ENCODE results near the gene SCYL1. TPM values are rescaled to one million over a fixed set of nuclear protein-coding genes. Genes with fewer than 3 reads are reported as not detected.
A peak's percentile ranks its signal among the peaks of the same experiment; 100 is the strongest.

The SCYL1 gene
- total RNA-seq, 1 donor from 2014 or later = 41.8 TPM

GRCh38 chr11:65532388-65533064 is 7.6 kb downstream of the SCYL1 start:
- no peak for DNase-seq (ENCODE audit: low read depth in 2 of 2)

DNA sequence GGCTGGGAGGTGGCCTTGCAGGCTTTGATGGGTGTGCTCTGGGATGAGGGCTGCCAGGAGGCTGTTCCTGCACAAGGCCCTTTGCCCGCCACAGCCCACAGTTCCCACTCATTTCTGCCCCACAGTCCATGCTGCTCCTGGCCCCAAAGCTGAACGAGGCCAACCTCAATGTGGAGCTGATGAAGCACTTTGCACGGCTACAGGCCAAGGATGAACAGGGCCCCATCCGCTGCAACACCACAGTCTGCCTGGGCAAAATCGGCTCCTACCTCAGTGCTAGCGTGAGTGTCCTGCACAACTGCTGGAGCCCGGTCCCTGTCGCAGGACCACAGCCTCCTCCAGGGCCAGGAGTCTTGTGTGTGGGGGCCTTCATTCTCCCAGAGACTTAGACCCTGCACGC is 10.2 kb downstream of the SCYL1 start:
- DNase-seq (ENCODE audit: low read depth in 2 of 2) = no peak

- DNase-seq (ENCODE audit: low read depth in 2 of 2) = no peak
These were observed 11.8 kb downstream of the SCYL1 start for GRCh38 chr11:65536412-65537295.

DNA sequence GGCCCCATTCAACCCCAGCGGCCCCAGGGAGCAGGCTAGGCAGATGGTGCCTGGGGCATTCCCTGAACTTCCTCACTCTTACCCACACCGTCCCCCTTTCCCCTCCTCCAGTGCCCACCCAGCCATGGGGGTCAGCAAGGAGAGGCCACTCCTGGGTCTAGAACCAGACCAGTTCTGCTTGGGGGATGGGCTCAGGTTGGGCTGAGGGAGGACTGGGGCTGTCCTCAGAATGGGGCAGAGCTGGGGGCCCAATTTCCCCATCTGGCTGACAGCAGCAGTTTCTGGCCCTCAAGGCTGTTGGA is 12.4 kb downstream of the SCYL1 start:
- no peak for DNase-seq (ENCODE audit: low read depth in 2 of 2)

- no peak for DNase-seq (ENCODE audit: low read depth in 2 of 2)
These were observed 12.8 kb downstream of the SCYL1 start for GRCh38 chr11:65537620-65538231.

DNA sequence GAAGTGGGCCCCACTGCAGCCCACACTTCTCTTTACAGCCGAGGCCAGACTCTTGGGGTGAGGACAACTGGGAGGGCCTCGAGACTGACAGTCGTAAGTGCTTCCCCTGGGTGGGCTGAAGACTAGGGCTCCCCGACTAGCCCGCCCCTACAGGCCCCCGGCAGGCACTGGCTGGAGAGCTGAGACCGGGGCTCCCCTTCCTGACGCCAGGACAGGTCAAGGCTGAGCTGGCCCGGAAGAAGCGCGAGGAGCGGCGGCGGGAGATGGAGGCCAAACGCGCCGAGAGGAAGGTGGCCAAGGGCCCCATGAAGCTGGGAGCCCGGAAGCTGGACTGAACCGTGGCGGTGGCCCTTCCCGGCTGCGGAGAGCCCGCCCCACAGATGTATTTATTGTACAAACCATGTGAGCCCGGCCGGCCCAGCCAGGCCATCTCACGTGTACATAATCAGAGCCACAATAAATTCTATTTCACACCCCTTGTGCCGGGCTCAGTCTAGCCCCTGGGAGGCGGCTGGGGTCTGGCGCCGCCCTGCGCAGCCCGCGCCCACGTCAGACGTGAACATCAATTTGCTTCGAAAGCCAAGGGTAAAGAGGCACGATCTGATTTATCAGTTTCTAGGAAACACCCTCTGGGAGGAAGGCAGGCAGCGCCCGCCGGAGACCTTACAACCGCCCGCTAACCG is 13.5 kb downstream of the SCYL1 start:
- no peak for DNase-seq (ENCODE audit: low read depth in 2 of 2)

GRCh38 chr11:65538915-65539743 is 14.2 kb downstream of the SCYL1 start:
- DNase-seq (ENCODE audit: low read depth in 2 of 2) = no peak

GRCh38 chr11:65539744-65540289 is 14.9 kb downstream of the SCYL1 start:
- DNase-seq (ENCODE audit: low read depth in 2 of 2) = peak in 1 of 2 donors; percentile 16

GRCh38 chr11:65540290-65541092 is 15.6 kb downstream of the SCYL1 start:
- DNase-seq (ENCODE audit: low read depth in 2 of 2) = peak; percentile 62 to 89

DNA sequence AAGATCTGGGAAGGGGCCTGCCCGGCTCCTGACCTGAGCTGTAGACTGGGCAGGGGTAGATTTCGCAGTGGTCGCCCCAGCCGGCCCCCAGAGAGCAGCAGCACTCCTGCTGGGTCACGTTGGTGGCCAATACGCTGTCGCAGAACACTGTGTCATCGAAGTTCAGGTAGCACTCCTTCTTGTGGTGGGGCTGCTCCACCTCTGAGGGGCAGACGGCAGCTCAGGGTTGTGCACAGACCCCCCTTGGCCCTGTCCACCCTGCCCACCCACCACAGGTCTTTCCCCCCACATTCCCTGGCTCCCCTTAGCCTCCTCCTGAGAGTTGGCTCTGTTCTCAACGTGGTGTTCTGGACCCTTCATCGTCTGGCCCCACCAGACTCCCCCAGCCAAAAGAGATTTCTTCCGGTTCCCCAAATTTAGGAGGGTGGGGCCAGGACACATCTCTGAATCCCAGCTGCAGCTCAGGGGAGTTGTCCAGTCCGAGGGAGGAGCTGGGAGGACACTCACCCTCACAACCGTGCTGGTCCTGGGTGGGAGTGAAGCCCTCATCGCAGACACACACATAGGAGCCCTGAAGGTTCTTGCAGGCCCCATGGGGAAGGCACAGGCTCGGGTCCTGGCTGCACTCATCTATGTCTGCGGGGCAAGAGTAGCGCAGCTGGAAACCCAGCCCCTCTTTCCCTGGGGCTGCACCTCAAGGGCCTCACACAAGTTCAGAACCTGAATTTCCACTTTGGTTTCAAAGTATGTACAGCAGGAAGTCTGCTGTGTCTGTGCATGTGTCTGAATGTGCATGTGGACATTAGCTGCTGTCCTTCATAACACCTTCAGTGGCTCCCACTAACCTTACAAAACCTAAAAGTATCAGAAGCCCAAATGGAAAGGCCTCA is 16.5 kb downstream of the SCYL1 start:
- DNase-seq (ENCODE audit: low read depth in 2 of 2) = no peak

DNA sequence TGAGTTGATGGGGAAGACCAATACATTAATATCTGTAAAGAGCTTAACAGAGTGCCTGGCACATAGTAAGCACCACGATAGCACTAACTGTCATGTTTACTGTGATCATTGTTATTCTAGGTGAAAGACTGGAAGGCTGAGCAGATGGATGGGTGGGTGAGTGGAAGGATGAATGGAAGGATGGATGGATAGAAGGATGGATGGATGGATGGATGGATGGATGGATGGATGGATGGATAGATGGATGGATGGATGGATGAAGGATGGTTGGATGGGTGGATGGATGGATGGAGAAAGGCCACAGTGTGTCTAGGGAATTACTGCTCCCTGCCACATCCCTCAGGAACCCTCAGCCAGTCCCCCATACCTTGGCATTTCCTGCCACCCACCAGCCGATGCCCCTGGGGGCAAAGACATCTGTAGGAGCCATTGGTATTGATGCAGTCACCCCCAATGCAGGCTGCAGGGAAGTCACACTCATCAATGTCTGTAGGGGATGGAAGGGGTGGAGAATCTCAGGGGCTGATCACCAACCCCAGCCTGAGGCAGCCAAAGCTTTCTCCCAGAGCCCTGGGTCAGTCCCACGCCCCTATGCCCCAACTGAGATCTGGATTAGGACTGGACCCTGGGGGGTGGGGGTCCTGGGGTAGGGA is 18.0 kb downstream of the SCYL1 start:
- DNase-seq (ENCODE audit: low read depth in 2 of 2) = no peak

DNA sequence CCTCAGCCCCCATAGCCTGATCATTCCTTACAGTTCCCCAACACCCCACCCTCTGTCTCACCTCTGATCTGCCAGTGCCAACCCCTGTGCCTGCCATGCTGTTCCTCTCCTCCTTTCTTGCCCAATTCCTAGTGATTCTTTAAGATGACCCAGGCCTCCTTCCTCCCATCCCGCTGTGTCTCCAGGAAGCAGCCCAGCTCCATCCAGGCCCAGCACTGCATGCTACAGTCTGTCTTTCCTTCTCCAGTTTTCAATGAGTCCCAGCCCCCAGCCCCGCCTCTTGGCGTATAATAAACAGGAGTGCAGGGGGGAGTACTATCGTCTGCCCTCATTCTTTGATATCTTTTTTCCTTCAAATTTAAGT is 21.0 kb downstream of the SCYL1 start:
- no peak for DNase-seq (ENCODE audit: low read depth in 2 of 2)

DNA sequence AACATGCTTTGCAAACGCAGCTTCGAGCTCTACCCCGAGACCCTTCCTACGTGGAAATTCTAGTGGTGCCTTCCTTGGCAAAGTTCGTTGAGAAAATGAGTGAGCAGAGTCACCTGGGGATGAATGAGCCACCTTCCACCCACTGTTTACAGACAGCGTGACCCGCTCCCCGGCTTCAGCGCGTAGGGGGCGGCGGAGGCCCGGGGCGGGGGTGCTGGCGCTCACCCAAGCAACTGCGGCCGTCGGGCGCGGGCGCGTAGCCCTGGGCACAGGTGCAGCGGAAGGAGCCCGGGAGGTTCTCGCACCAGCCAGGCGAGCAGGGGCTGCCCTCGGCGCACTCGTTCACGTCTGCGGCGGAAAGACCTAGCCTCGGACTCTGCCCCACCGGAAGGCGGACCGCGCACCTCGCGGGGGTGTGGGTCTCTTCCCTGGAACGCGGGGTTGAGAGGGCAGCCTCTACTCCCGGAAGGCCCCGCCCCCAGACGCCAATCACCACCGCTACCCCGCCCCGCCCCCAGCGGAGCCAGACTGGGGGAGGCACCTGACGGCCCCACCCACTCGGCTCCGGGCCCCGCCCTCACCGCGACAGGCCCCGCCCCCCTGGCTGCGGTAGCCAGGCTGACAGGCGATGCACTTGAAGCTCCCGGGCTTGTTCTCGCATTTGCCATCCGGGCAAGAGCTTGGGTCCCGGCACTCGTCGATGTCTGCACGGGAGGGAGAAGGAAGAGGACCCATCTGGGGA is 21.5 kb downstream of the SCYL1 start:
- peak; percentile 36 to 70 for DNase-seq (ENCODE audit: low read depth in 2 of 2)

- DNase-seq (ENCODE audit: low read depth in 2 of 2) = no peak
These were observed 22.7 kb downstream of the SCYL1 start for GRCh38 chr11:65547446-65548125.

DNA sequence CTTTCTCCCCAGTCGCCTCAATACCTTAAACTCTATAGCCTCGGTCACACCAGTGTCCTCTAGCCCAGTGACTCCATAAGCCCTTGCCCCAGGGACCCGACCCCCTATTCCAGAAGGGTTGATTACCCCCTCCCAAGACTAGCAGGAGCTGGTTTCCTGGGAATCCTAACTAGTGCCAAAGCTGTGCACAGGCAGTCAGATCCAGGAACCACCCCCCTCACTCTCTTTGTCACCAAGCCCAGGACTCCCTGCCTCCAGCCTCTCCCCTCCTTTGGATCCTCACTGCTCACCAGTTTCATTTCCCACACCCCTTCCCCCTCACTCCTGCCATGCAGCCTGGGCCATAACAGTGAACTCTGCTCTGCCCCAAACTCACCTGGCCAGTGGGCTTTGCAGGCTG is 23.5 kb downstream of the SCYL1 start:
- no peak for DNase-seq (ENCODE audit: low read depth in 2 of 2)

GRCh38 chr11:65549096-65549495 is 24.2 kb downstream of the SCYL1 start:
- no peak for DNase-seq (ENCODE audit: low read depth in 2 of 2)

Measured in dermis microvascular lymphatic vessel endothelial cell (primary cell).